Gastroesophageal sphincter (tissue), 4 donors: ENCODE results near the gene SERPINB10. TPM values are rescaled to one million over a fixed set of nuclear protein-coding genes. Genes with fewer than 3 reads are reported as not detected.
A peak's percentile ranks its signal among the peaks of the same experiment; 100 is the strongest.

Experiments
- ATAC-seq: fragments of 150-250 bp; one replicate; pipeline ENCODE4 v1.9.1; 2016; ENCODE audit warnings: mild to moderate bottlenecking, moderate library complexity
- H3K27ac ChIP-seq, 4 donors: fragments of 200-600 bp; sonication (generic) in 3 of 4; 1 replicate in 3 of 4; 2 replicates in 1 of 4; pipeline ENCODE4 v1.5.1; 2016 to 2019
- H3K27me3 ChIP-seq: fragments of 200-600 bp; sonication (generic); one replicate; pipeline ENCODE4 v1.5.1; 2019
- H3K36me3 ChIP-seq, 2 donors: fragments of 200-600 bp; sonication (generic); one replicate each; pipeline ENCODE4 v1.5.1; 2019; ENCODE audit warnings: control low read depth in 1 of 2
- H3K4me1 ChIP-seq, 3 donors: fragments of 200-600 bp; sonication (generic); 1 replicate in 2 of 3; 2 replicates in 1 of 3; pipeline ENCODE4 v1.5.1; 2016 to 2019; ENCODE audit warnings: control low read depth in 2 of 3
- H3K4me3 ChIP-seq, 2 donors: fragments of 200-600 bp; sonication (generic); one replicate each; pipeline ENCODE4 v1.5.1; 2019; ENCODE audit warnings: mild to moderate bottlenecking in 1 of 2, moderate library complexity in 1 of 2
- H3K9me3 ChIP-seq, 3 donors: fragments of 200-600 bp; sonication (generic); one replicate each; pipeline ENCODE4 v1.5.1; 2017 to 2019; ENCODE audit warnings: control low read depth in 2 of 3
- CTCF ChIP-seq, 4 experiments: fragments of 200-600 bp in 2 of 4; fragments of 450-650 bp in 2 of 4; sonication (generic) in 1 of 4; IDR thresholded peaks; one replicate each; pipeline ENCODE4 v1.5.1; 2017 to 2019; ENCODE audit warnings: antibody characterized with exemption in 4 of 4, mild to moderate bottlenecking in 2 of 4, moderate library complexity in 2 of 4
- EP300 ChIP-seq: sonication (generic); formaldehyde crosslinking; IDR thresholded peaks from one replicate; pipeline ENCODE4 v1.6.1; 2017; ENCODE audit warnings: antibody characterized with exemption, mild to moderate bottlenecking
- POLR2A ChIP-seq, 2 donors: fragments of 450-650 bp; IDR thresholded peaks; one replicate each; pipeline ENCODE4 v1.6.1; 2017; ENCODE audit warnings: antibody characterized with exemption in 2 of 2, mild to moderate bottlenecking in 2 of 2, moderate library complexity in 1 of 2
- POLR2AphosphoS5 ChIP-seq: sonication (generic); formaldehyde crosslinking; IDR thresholded peaks from one replicate; pipeline ENCODE4 v1.6.1; 2017; ENCODE audit warnings: antibody characterized with exemption
- WGBS, 2 donors: methylation state at CpG; one replicate each; pipeline ENCODE4 v1.1.5; 2018; ENCODE audit warnings: low coverage in 1 of 2; 5-methylcytosine and 5-hydroxymethylcytosine counted together
- total RNA-seq, 4 donors: library from RNA; depleted of rRNA; stranded (reverse); fragments of >200 nt; gene quantifications; one replicate each; pipeline ENCODE4 v1.1.0, GENCODE V29; 2016

Gene SERPINB10
- total RNA-seq, 4 donors from 2014 or later: 2.0 TPM; not detected in 3

GRCh38 chr18:63882333-63883141 lies 25.2 kb upstream of the SERPINB10 start:
- H3K4me3 ChIP-seq: no peak overlapping the region
- H3K36me3 ChIP-seq: no peaks in the 10 kb centered on the region
- ATAC-seq: peak; percentile 34
- 40 to 46% methylated on average over 8 of the region's 8 CpGs for WGBS, 2 donors
- no peak overlapping the region for H3K27ac ChIP-seq
- no peaks in the 10 kb centered on the region for H3K27me3 ChIP-seq
- TF ChIP-seq EP300: no peak
- TF ChIP-seq POLR2AphosphoS5: no peak
- TF ChIP-seq CTCF (IDR thresholded peaks at IDR 0.05): no peak
- no peak for TF ChIP-seq POLR2A (IDR thresholded peaks at IDR 0.05)
- H3K4me1 ChIP-seq: no peaks in the 10 kb centered on the region
- no peaks in the 10 kb centered on the region for H3K9me3 ChIP-seq

- TF ChIP-seq CTCF (IDR thresholded peaks at IDR 0.05): no peak
- TF ChIP-seq EP300: no peak
- TF ChIP-seq POLR2AphosphoS5: no peak
- no peak for TF ChIP-seq POLR2A (IDR thresholded peaks at IDR 0.05)
- no peaks in the 10 kb centered on the region for H3K27me3 ChIP-seq
- no peaks in the 10 kb centered on the region for H3K9me3 ChIP-seq
- H3K27ac ChIP-seq: no peak overlapping the region
- no peaks in the 10 kb centered on the region for H3K36me3 ChIP-seq
- no peaks in the 10 kb centered on the region for H3K4me1 ChIP-seq
- no peak for ATAC-seq
- H3K4me3 ChIP-seq: no peak overlapping the region
Measured at GRCh38 chr18:63883617-63884016, 24.1 kb upstream of the SERPINB10 start.

GRCh38 chr18:63887424-63887823 lies 20.3 kb upstream of the SERPINB10 start, which contains the start of gene SERPINB2:
SERPINB2 (plus strand) TSS chr18:63887705; CDS start chr18:63891445, 3,740 bp downstream.
- H3K4me1 ChIP-seq: no peaks in the 10 kb centered on the region
- ATAC-seq: peak; percentile 40
- no peaks in the 10 kb centered on the region for H3K27me3 ChIP-seq
- WGBS, 2 donors: 71 to 73% methylated on average over 1 of the region's 1 CpG
- H3K27ac ChIP-seq: no peak within 1 kb of the TSS
- H3K9me3 ChIP-seq: no peaks in the 10 kb centered on the region
- no peak within 1 kb of the TSS for H3K4me3 ChIP-seq
- TF ChIP-seq POLR2AphosphoS5: no peak
- no peak for TF ChIP-seq CTCF (IDR thresholded peaks at IDR 0.05)
- no peak for TF ChIP-seq EP300
- TF ChIP-seq POLR2A (IDR thresholded peaks at IDR 0.05): no peak
- no peaks in the 10 kb centered on the region for H3K36me3 ChIP-seq

GRCh38 chr18:63888470-63889190 lies 19.1 kb upstream of the SERPINB10 start:
- WGBS, 2 donors: 0 to 10% methylated on average over 1 of the region's 1 CpG
- H3K27ac ChIP-seq: no peak overlapping the region
- ATAC-seq: no peak
- H3K36me3 ChIP-seq: no peaks in the 10 kb centered on the region
- no peaks in the 10 kb centered on the region for H3K9me3 ChIP-seq
- no peaks in the 10 kb centered on the region for H3K4me1 ChIP-seq
- no peak overlapping the region for H3K4me3 ChIP-seq
- H3K27me3 ChIP-seq: no peaks in the 10 kb centered on the region
- TF ChIP-seq EP300: no peak
- no peak for TF ChIP-seq CTCF (IDR thresholded peaks at IDR 0.05)
- TF ChIP-seq POLR2AphosphoS5: no peak
- no peak for TF ChIP-seq POLR2A (IDR thresholded peaks at IDR 0.05)

- H3K36me3 ChIP-seq: no peaks in the 10 kb centered on the region
- no peak for ATAC-seq
- no peak overlapping the region for H3K27ac ChIP-seq
- H3K9me3 ChIP-seq: no peaks in the 10 kb centered on the region
- no peak overlapping the region for H3K4me3 ChIP-seq
- no peak for TF ChIP-seq CTCF (IDR thresholded peaks at IDR 0.05)
- TF ChIP-seq POLR2A (IDR thresholded peaks at IDR 0.05): no peak
- no peak for TF ChIP-seq EP300
- TF ChIP-seq POLR2AphosphoS5: no peak
- H3K4me1 ChIP-seq: no peaks in the 10 kb centered on the region
- WGBS, 2 donors: 94 to 100% methylated on average over 2 of the region's 2 CpGs
- no peaks in the 10 kb centered on the region for H3K27me3 ChIP-seq
Measured at GRCh38 chr18:63889626-63890025, 18.1 kb upstream of the SERPINB10 start.
